Neural cell (in vitro differentiated cells): ENCODE data around the gene CMYA5. TPM values are rescaled to one million over a fixed set of nuclear protein-coding genes. Genes with fewer than 3 reads are reported as not detected.

Experiments used
- H2AFZ ChIP-seq: fragments of 200-600, 300-800 bp; sonication (generic), shearing (Covaris generic); 2 replicates; pipeline ENCODE4 v1.6.0; 2014; ENCODE audit warnings: low read depth, mild to moderate bottlenecking, antibody characterized with exemption, low read length, moderate library complexity
- H3F3A ChIP-seq: fragments of 200-600 bp; shearing (Covaris generic); 2 replicates; pipeline ENCODE4 v1.6.1; 2016; ENCODE audit warnings: mild to moderate bottlenecking, moderate library complexity, mixed read lengths, antibody characterized with exemption, low read length; ENCODE audit not compliant: insufficient read depth, poor library complexity, severe bottlenecking
- H3K27ac ChIP-seq: fragments of 200-600, 300-800 bp; sonication (generic), shearing (Covaris generic); 2 replicates; pipeline ENCODE4 v1.5.1; 2014; ENCODE audit warnings: mild to moderate bottlenecking, low read length, moderate library complexity
- H3K27me3 ChIP-seq: fragments of 300-800, 200-600 bp; sonication (generic), shearing (Covaris generic); 2 replicates; pipeline ENCODE4 v1.6.0; 2014; ENCODE audit warnings: mild to moderate bottlenecking, low read depth, low read length, moderate library complexity; ENCODE audit not compliant: insufficient read depth
- H3K36me3 ChIP-seq: fragments of 300-800, 200-600 bp; sonication (generic), shearing (Covaris generic); 2 replicates; pipeline ENCODE4 v1.5.1; 2014; ENCODE audit warnings: mild to moderate bottlenecking, antibody characterized with exemption, low read length, moderate library complexity; ENCODE audit not compliant: insufficient read depth
- H3K4me2 ChIP-seq: fragments of 300-800, 200-600 bp; sonication (generic), shearing (Covaris generic); 2 replicates; pipeline ENCODE4 v1.6.0; 2014; ENCODE audit warnings: mild to moderate bottlenecking, low read length
- H3K4me3 ChIP-seq: fragments of 300-800, 200-600 bp; sonication (generic), shearing (Covaris generic); 2 replicates; pipeline ENCODE4 v1.5.1; 2014; ENCODE audit warnings: mild to moderate bottlenecking, low read length, moderate library complexity
- H3K79me2 ChIP-seq: fragments of 200-600 bp; shearing (Covaris generic); replicated peaks from 2 replicates; pipeline ENCODE4 v1.6.0; 2014; ENCODE audit warnings: mild to moderate bottlenecking, low read length, moderate library complexity; ENCODE audit not compliant: insufficient read depth
- H3K9ac ChIP-seq: fragments of 300-800, 200-600 bp; sonication (generic), shearing (Covaris generic); 2 replicates; pipeline ENCODE4 v1.6.1; 2016; ENCODE audit warnings: mild to moderate bottlenecking, low read length, mixed read lengths
- H3K9me2 ChIP-seq: fragments of 200-600 bp; shearing (Covaris generic); 2 replicates; pipeline ENCODE4 v1.6.1; 2016; ENCODE audit warnings: mild to moderate bottlenecking, low read length, mixed read lengths; ENCODE audit not compliant: insufficient read depth
- H3K9me3 ChIP-seq: fragments of 200-600, 300-800 bp; sonication (generic), shearing (Covaris generic); 2 replicates; pipeline ENCODE4 v1.6.1; 2016; ENCODE audit warnings: mild to moderate bottlenecking, mixed run types, low read length, moderate library complexity, mixed read lengths
- H4K20me1 ChIP-seq: fragments of 200-600 bp; shearing (Covaris generic); 2 replicates; pipeline ENCODE4 v1.6.1; 2016; ENCODE audit warnings: mild to moderate bottlenecking, mixed run types; ENCODE audit not compliant: insufficient read depth
- EP300 ChIP-seq: fragments of 450-650 bp; conservative IDR thresholded peaks from 2 replicates; pipeline ENCODE4 v1.6.1; 2014; ENCODE audit warnings: antibody characterized with exemption, mild to moderate bottlenecking, moderate library complexity; ENCODE audit not compliant: poor library complexity, severe bottlenecking
- EZH2 ChIP-seq: fragments of 200-600, 300-800 bp; shearing (Covaris generic), sonication (generic); IDR thresholded peaks from 2 replicates; pipeline ENCODE4 v1.6.1; 2014; ENCODE audit warnings: antibody characterized with exemption, low read length, borderline replicate concordance, mild to moderate bottlenecking; ENCODE audit not compliant: insufficient read depth, poor library complexity, severe bottlenecking
- MXI1 ChIP-seq: fragments of 450-650 bp; conservative IDR thresholded peaks from 2 replicates; pipeline ENCODE4 v1.6.1; 2014; ENCODE audit warnings: antibody characterized with exemption, mild to moderate bottlenecking; ENCODE audit not compliant: poor library complexity, severe bottlenecking
- POLR2AphosphoS5 ChIP-seq: IDR thresholded peaks from 2 replicates; pipeline ENCODE4 v1.6.1; 2012
- RAD21 ChIP-seq: fragments of 450-650 bp; conservative IDR thresholded peaks from 2 replicates; pipeline ENCODE4 v1.6.1; 2014; ENCODE audit warnings: antibody characterized with exemption, mild to moderate bottlenecking, moderate library complexity
- SMC3 ChIP-seq: fragments of 450-650 bp; conservative IDR thresholded peaks from 2 replicates; pipeline ENCODE4 v1.6.1; 2014; ENCODE audit warnings: antibody characterized with exemption, mild to moderate bottlenecking, moderate library complexity; ENCODE audit not compliant: poor library complexity
- TAF1 ChIP-seq: IDR thresholded peaks from 2 replicates; pipeline ENCODE4 v1.6.1; 2012; ENCODE audit warnings: low read depth
- polyA plus RNA-seq: library from polyadenylated mRNA; depleted of rRNA; stranded (reverse); fragments of >200 nt; gene quantifications from 2 replicates; pipeline ENCODE4 v1.2.3, GENCODE V29; 2014
- TF ChIP-seq, protein P1 (sequence below): fragments of 450-650 bp; IDR thresholded peaks from 2 replicates; pipeline ENCODE4 v1.5.1; 2014; ENCODE audit warnings: antibody characterized with exemption, mild to moderate bottlenecking, moderate library complexity; ENCODE audit not compliant: poor library complexity, severe bottlenecking
- TF ChIP-seq, protein P2 (sequence below): IDR thresholded peaks from 2 replicates; pipeline ENCODE4 v1.6.1; 2012; ENCODE audit warnings: borderline replicate concordance

CMYA5 gene
- polyA plus RNA-seq, 1 donor from 2014 or later = 0.30 TPM

DNA sequence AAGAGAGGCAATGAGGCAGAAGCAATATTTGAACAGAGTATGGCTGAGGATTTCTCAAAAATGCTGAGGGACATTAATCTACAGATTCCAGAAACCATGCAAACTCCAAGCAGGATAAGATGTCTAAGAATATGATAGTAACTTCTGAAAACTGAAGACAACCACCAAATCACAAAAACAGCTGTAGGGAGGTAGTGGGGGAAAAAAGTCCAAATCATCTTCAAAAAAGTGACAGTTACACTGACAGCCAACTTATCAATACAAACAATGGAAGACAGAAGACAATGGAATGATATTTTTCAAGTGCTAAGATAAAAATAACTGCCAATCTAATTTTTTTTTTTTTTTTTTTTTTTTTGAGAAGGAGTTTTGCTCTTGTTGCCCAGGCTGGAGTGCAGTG is 30.5 kb downstream of the CMYA5 start:
- Histone ChIP-seq H3F3A (no peaks in the 10 kb centered on the region), H4K20me1 (no peaks in the 10 kb centered on the region), H3K79me2 (no peaks in the 10 kb centered on the region), H3K4me2 (no peak overlapping the region), H2AFZ (no peak overlapping the region), H3K36me3 (no peaks in the 10 kb centered on the region), H3K27me3 (no peaks in the 10 kb centered on the region), H3K9ac (no peak overlapping the region), H3K4me3 (no peak overlapping the region), H3K9me2 (no peaks in the 10 kb centered on the region), H3K27ac (no peak overlapping the region), H3K9me3 (no peaks in the 10 kb centered on the region)
- no peak for TF ChIP-seq RAD21
- TF ChIP-seq TAF1 = no peak
- TF ChIP-seq SMC3 = no peak
- TF ChIP-seq, protein P1, sequence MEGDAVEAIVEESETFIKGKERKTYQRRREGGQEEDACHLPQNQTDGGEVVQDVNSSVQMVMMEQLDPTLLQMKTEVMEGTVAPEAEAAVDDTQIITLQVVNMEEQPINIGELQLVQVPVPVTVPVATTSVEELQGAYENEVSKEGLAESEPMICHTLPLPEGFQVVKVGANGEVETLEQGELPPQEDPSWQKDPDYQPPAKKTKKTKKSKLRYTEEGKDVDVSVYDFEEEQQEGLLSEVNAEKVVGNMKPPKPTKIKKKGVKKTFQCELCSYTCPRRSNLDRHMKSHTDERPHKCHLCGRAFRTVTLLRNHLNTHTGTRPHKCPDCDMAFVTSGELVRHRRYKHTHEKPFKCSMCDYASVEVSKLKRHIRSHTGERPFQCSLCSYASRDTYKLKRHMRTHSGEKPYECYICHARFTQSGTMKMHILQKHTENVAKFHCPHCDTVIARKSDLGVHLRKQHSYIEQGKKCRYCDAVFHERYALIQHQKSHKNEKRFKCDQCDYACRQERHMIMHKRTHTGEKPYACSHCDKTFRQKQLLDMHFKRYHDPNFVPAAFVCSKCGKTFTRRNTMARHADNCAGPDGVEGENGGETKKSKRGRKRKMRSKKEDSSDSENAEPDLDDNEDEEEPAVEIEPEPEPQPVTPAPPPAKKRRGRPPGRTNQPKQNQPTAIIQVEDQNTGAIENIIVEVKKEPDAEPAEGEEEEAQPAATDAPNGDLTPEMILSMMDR = no peak
- no peak for TF ChIP-seq MXI1
- TF ChIP-seq, protein P2, sequence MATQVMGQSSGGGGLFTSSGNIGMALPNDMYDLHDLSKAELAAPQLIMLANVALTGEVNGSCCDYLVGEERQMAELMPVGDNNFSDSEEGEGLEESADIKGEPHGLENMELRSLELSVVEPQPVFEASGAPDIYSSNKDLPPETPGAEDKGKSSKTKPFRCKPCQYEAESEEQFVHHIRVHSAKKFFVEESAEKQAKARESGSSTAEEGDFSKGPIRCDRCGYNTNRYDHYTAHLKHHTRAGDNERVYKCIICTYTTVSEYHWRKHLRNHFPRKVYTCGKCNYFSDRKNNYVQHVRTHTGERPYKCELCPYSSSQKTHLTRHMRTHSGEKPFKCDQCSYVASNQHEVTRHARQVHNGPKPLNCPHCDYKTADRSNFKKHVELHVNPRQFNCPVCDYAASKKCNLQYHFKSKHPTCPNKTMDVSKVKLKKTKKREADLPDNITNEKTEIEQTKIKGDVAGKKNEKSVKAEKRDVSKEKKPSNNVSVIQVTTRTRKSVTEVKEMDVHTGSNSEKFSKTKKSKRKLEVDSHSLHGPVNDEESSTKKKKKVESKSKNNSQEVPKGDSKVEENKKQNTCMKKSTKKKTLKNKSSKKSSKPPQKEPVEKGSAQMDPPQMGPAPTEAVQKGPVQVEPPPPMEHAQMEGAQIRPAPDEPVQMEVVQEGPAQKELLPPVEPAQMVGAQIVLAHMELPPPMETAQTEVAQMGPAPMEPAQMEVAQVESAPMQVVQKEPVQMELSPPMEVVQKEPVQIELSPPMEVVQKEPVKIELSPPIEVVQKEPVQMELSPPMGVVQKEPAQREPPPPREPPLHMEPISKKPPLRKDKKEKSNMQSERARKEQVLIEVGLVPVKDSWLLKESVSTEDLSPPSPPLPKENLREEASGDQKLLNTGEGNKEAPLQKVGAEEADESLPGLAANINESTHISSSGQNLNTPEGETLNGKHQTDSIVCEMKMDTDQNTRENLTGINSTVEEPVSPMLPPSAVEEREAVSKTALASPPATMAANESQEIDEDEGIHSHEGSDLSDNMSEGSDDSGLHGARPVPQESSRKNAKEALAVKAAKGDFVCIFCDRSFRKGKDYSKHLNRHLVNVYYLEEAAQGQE = no peak
- TF ChIP-seq POLR2AphosphoS5 = no peak
- TF ChIP-seq EZH2 = no peak
- no peak for TF ChIP-seq EP300

DNA sequence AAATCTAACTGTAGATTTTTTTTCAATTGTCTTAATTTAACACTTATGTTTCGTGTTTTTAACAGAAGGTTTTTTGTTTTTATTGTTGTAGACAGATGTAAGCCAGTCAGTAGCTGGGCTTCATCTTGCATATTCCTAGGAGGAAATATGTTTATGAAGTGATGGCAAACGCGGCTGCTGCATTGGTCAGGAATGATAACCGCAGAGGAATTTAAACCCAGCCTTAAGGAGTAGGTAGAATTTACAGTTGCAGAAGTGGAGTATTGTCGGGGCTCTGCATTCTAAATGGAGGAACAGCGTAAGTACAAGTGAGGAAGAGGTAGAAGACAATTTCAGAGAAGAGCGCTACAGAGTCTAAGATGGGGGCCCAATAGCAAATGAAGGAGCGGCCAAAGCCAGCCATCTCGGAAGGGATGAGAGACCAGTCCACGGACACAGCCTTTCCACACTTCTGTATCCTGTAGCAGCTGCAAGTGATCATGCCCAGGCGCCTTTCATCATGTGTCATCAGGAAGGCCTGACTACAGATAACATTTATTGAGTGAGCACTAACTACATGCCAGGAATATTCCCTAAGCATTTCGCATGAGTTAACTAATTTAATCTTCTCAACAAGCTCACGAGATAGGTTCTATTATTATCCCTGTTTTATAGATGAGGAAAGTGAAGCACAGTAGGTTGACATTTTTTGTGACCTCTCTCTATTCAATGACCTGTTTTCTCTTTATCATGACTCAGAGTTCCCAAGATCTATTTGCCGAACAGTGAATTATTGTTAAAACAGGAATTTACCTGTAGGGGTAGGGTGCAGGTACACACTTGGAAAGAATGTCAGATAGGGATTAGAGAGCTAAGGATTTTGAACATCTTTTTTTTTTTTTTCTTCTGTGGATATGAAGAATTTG is 38.1 kb downstream of the CMYA5 start:
- H3F3A ChIP-seq = no peaks in the 10 kb centered on the region
- H3K4me2 ChIP-seq = no peak overlapping the region
- no peaks in the 10 kb centered on the region for H4K20me1 ChIP-seq
- no peaks in the 10 kb centered on the region for H3K9me3 ChIP-seq
- no peak for TF ChIP-seq SMC3
- no peak for TF ChIP-seq TAF1
- TF ChIP-seq POLR2AphosphoS5 = no peak
- no peak for TF ChIP-seq EP300
- TF ChIP-seq EZH2 = no peak
- no peaks in the 10 kb centered on the region for H3K36me3 ChIP-seq
- no peaks in the 10 kb centered on the region for H3K27me3 ChIP-seq
- H3K27ac ChIP-seq = no peak overlapping the region
- no peaks in the 10 kb centered on the region for H3K79me2 ChIP-seq
- H2AFZ ChIP-seq = no peak overlapping the region
- H3K9ac ChIP-seq = no peak overlapping the region
- no peaks in the 10 kb centered on the region for H3K9me2 ChIP-seq
- no peak overlapping the region for H3K4me3 ChIP-seq
